ENCODE results near the gene TTC33.

The TTC33 gene

GRCh38 chr5:40623480-40624420, 132.0 kb downstream of the TTC33 start:
- H3K27me3 Mint-ChIP-seq, result no peaks in the 10 kb centered on the region
- no peak overlapping the region for H3K27ac Mint-ChIP-seq
- H3K36me3 Mint-ChIP-seq (ENCODE audit: low read depth), result no peaks in the 10 kb centered on the region
- intact Hi-C loops (cut with micrococcal nuclease), result no loop called here
- H3K9me3 Mint-ChIP-seq, result no peaks in the 10 kb centered on the region
- H3K4me1 Mint-ChIP-seq (ENCODE audit: low read depth), result peaks cover 22% of the 10 kb centered on the region
- H3K4me3 Mint-ChIP-seq, result no peak overlapping the region

- no peak overlapping the region for H3K4me3 Mint-ChIP-seq
- no peaks in the 10 kb centered on the region for H3K36me3 Mint-ChIP-seq (ENCODE audit: low read depth)
- H3K27ac Mint-ChIP-seq, result no peak overlapping the region
- intact Hi-C loops (cut with micrococcal nuclease), result no loop called here
- H3K9me3 Mint-ChIP-seq, result no peaks in the 10 kb centered on the region
- H3K4me1 Mint-ChIP-seq (ENCODE audit: low read depth), result peaks cover 12% of the 10 kb centered on the region
- H3K27me3 Mint-ChIP-seq, result no peaks in the 10 kb centered on the region
Observed at GRCh38 chr5:40622463-40623252, 133.1 kb downstream of the TTC33 start.

GRCh38 chr5:40619421-40619820, 136.3 kb downstream of the TTC33 start:
- intact Hi-C loops (cut with micrococcal nuclease), result loop anchor here (10.0 kb wide), 1 partner anchor 265 kb away; no protein-coding TSS in a partner anchor
- H3K27ac Mint-ChIP-seq, result no peak overlapping the region
- peaks cover 27% of the 10 kb centered on the region for H3K4me1 Mint-ChIP-seq (ENCODE audit: low read depth)

GRCh38 chr5:40618926-40619325, 136.8 kb downstream of the TTC33 start:
- Mint-ChIP-seq H3K4me1 (ENCODE audit: low read depth) (peaks cover 27% of the 10 kb centered on the region), H3K4me3 (no peak overlapping the region), H3K9me3 (no peaks in the 10 kb centered on the region), H3K36me3 (ENCODE audit: low read depth) (no peaks in the 10 kb centered on the region), H3K27me3 (no peaks in the 10 kb centered on the region), H3K27ac (no peak overlapping the region)
- intact Hi-C loops (cut with micrococcal nuclease), result loop anchor here (10.0 kb wide), 1 partner anchor 264 kb away; no protein-coding TSS in a partner anchor

More at GRCh38 chr5:40619421-40619820, 136.3 kb downstream of the TTC33 start:
- Mint-ChIP-seq H3K27me3 (no peaks in the 10 kb centered on the region), H3K4me3 (no peak overlapping the region), H3K36me3 (ENCODE audit: low read depth) (no peaks in the 10 kb centered on the region), H3K9me3 (no peaks in the 10 kb centered on the region)

GRCh38 chr5:40616781-40617180, 139.0 kb downstream of the TTC33 start:
- no peaks in the 10 kb centered on the region for H3K36me3 Mint-ChIP-seq (ENCODE audit: low read depth)
- H3K4me3 Mint-ChIP-seq, result no peak overlapping the region
- H3K9me3 Mint-ChIP-seq, result no peaks in the 10 kb centered on the region
- intact Hi-C loops (cut with micrococcal nuclease), result loop anchor here (10.0 kb wide), 1 partner anchor 262 kb away; no protein-coding TSS in a partner anchor
- no peaks in the 10 kb centered on the region for H3K27me3 Mint-ChIP-seq
- H3K4me1 Mint-ChIP-seq (ENCODE audit: low read depth), result peaks cover 30% of the 10 kb centered on the region
- H3K27ac Mint-ChIP-seq, result peak overlapping the region; percentile 71

- H3K4me3 Mint-ChIP-seq, result no peak overlapping the region
- intact Hi-C loops (cut with micrococcal nuclease), result loop anchor here (10.0 kb wide), 1 partner anchor 261 kb away; no protein-coding TSS in a partner anchor
Observed at GRCh38 chr5:40615586-40616170, 140.1 kb downstream of the TTC33 start.

GRCh38 chr5:40614923-40615585, 140.7 kb downstream of the TTC33 start:
- peak overlapping the region; percentile 70 for H3K27ac Mint-ChIP-seq
- peaks cover 29% of the 10 kb centered on the region for H3K4me1 Mint-ChIP-seq (ENCODE audit: low read depth)
- H3K9me3 Mint-ChIP-seq, result peaks cover 7% of the 10 kb centered on the region
- H3K4me3 Mint-ChIP-seq, result no peak overlapping the region
- no peaks in the 10 kb centered on the region for H3K27me3 Mint-ChIP-seq
- intact Hi-C loops (cut with micrococcal nuclease), result loop anchor here (10.0 kb wide), 1 partner anchor 260 kb away; no protein-coding TSS in a partner anchor
- H3K36me3 Mint-ChIP-seq (ENCODE audit: low read depth), result no peaks in the 10 kb centered on the region

More at GRCh38 chr5:40615586-40616170, 140.1 kb downstream of the TTC33 start:
- H3K27ac Mint-ChIP-seq, result peak overlapping the region; percentile 70
- no peaks in the 10 kb centered on the region for H3K27me3 Mint-ChIP-seq
- no peaks in the 10 kb centered on the region for H3K36me3 Mint-ChIP-seq (ENCODE audit: low read depth)
- peaks cover 29% of the 10 kb centered on the region for H3K4me1 Mint-ChIP-seq (ENCODE audit: low read depth)
- H3K9me3 Mint-ChIP-seq, result peaks cover 6% of the 10 kb centered on the region

GRCh38 chr5:40614466-40614865, 141.3 kb downstream of the TTC33 start:
- Mint-ChIP-seq H3K27ac (no peak overlapping the region), H3K36me3 (ENCODE audit: low read depth) (no peaks in the 10 kb centered on the region)
- intact Hi-C loops (cut with micrococcal nuclease), result loop anchor here (10.0 kb wide), 1 partner anchor 260 kb away; no protein-coding TSS in a partner anchor

GRCh38 chr5:40607202-40607601, 148.6 kb downstream of the TTC33 start:
- Mint-ChIP-seq H3K36me3 (ENCODE audit: low read depth) (no peaks in the 10 kb centered on the region), H3K9me3 (peaks cover 7% of the 10 kb centered on the region), H3K27ac (no peak overlapping the region), H3K27me3 (no peaks in the 10 kb centered on the region), H3K4me1 (ENCODE audit: low read depth) (peaks cover 32% of the 10 kb centered on the region), H3K4me3 (no peak overlapping the region)
- intact Hi-C loops (cut with micrococcal nuclease), result no loop called here

More at GRCh38 chr5:40614466-40614865, 141.3 kb downstream of the TTC33 start:
- Mint-ChIP-seq H3K4me1 (ENCODE audit: low read depth) (peaks cover 29% of the 10 kb centered on the region), H3K9me3 (peaks cover 7% of the 10 kb centered on the region), H3K27me3 (no peaks in the 10 kb centered on the region), H3K4me3 (no peak overlapping the region)

- Mint-ChIP-seq H3K9me3 (peaks cover 7% of the 10 kb centered on the region), H3K36me3 (ENCODE audit: low read depth) (no peaks in the 10 kb centered on the region), H3K4me3 (peak overlapping the region; percentile 48), H3K27me3 (no peaks in the 10 kb centered on the region), H3K27ac (peak overlapping the region; percentile 61), H3K4me1 (ENCODE audit: low read depth) (peaks cover 42% of the 10 kb centered on the region)
- intact Hi-C loops (cut with micrococcal nuclease), result no loop called here
Observed at GRCh38 chr5:40606077-40606765, 149.5 kb downstream of the TTC33 start.

- intact Hi-C loops (cut with micrococcal nuclease), result no loop called here
- Mint-ChIP-seq H3K36me3 (ENCODE audit: low read depth) (no peaks in the 10 kb centered on the region), H3K27me3 (no peaks in the 10 kb centered on the region), H3K4me3 (no peak overlapping the region), H3K27ac (peak overlapping the region; percentile 61), H3K9me3 (no peaks in the 10 kb centered on the region), H3K4me1 (ENCODE audit: low read depth) (peaks cover 45% of the 10 kb centered on the region)
Observed at GRCh38 chr5:40605295-40605958, 150.3 kb downstream of the TTC33 start.

GRCh38 chr5:40603378-40603777, 152.4 kb downstream of the TTC33 start:
- intact Hi-C loops (cut with micrococcal nuclease), result loop anchor here (5.0 kb wide), 1 partner anchor 69 kb away; no protein-coding TSS in a partner anchor
- Mint-ChIP-seq H3K36me3 (ENCODE audit: low read depth) (no peaks in the 10 kb centered on the region), H3K4me3 (no peak overlapping the region), H3K27ac (no peak overlapping the region), H3K4me1 (ENCODE audit: low read depth) (peaks cover 61% of the 10 kb centered on the region), H3K9me3 (no peaks in the 10 kb centered on the region), H3K27me3 (peaks cover 2% of the 10 kb centered on the region)
